Measurements from ENCODE around the gene CLEC18B.
A peak's percentile ranks its signal among the peaks of the same experiment; 100 is the strongest.
"Not testable (repeated sequence)": the region's sequence is repeated elsewhere in the genome, so short reads cannot be mapped to it uniquely, and the experiment has no call there.

The CLEC18B gene

GRCh38 chr16:74420612-74421481 is at the start of gene CLEC18B:
Gene CLEC18B (minus strand): TSS chr16:74421478. CDS start chr16:74421270, 208 bp downstream.
- DNase-seq (ENCODE audit: low spot score): not testable (repeated sequence)

GRCh38 chr16:74469946-74470478 is 48.7 kb upstream of the CLEC18B start:
- no peak for DNase-seq (ENCODE audit: low spot score)

- no peak for DNase-seq (ENCODE audit: low spot score)
Measured at GRCh38 chr16:74468807-74469525, 47.7 kb upstream of the CLEC18B start.

- no peak for DNase-seq (ENCODE audit: low spot score)
Measured at GRCh38 chr16:74466872-74467271, 45.6 kb upstream of the CLEC18B start.

- DNase-seq (ENCODE audit: low spot score): no peak
Measured at GRCh38 chr16:74465851-74466685, 44.8 kb upstream of the CLEC18B start.

GRCh38 chr16:74465281-74465680 is 44.0 kb upstream of the CLEC18B start:
- no peak for DNase-seq (ENCODE audit: low spot score)

- DNase-seq (ENCODE audit: low spot score): no peak
Measured at GRCh38 chr16:74463888-74464287, 42.6 kb upstream of the CLEC18B start.

GRCh38 chr16:74462361-74462760 is 41.1 kb upstream of the CLEC18B start:
- DNase-seq (ENCODE audit: low spot score): no peak

- no peak for DNase-seq (ENCODE audit: low spot score)
Measured at GRCh38 chr16:74461826-74462225, 40.5 kb upstream of the CLEC18B start.

- no peak for DNase-seq (ENCODE audit: low spot score)
Measured at GRCh38 chr16:74460542-74460941, 39.3 kb upstream of the CLEC18B start.

GRCh38 chr16:74456290-74456625 is 35.0 kb upstream of the CLEC18B start:
- no peak for DNase-seq (ENCODE audit: low spot score)

- DNase-seq (ENCODE audit: low spot score): no peak
Measured at GRCh38 chr16:74455619-74456289, 34.5 kb upstream of the CLEC18B start.

GRCh38 chr16:74455213-74455612 is 33.9 kb upstream of the CLEC18B start:
- DNase-seq (ENCODE audit: low spot score): no peak

- no peak for DNase-seq (ENCODE audit: low spot score)
Measured at GRCh38 chr16:74451951-74452758, 30.9 kb upstream of the CLEC18B start.

- no peak for DNase-seq (ENCODE audit: low spot score)
Measured at GRCh38 chr16:74450967-74451760, 29.9 kb upstream of the CLEC18B start.

GRCh38 chr16:74450236-74450635 is 29.0 kb upstream of the CLEC18B start:
- no peak for DNase-seq (ENCODE audit: low spot score)

GRCh38 chr16:74449470-74449869 is 28.2 kb upstream of the CLEC18B start:
- DNase-seq (ENCODE audit: low spot score): no peak

GRCh38 chr16:74448990-74449389 is 27.7 kb upstream of the CLEC18B start:
- peak; percentile 14 for DNase-seq (ENCODE audit: low spot score)

- no peak for DNase-seq (ENCODE audit: low spot score)
Measured at GRCh38 chr16:74447578-74447977, 26.3 kb upstream of the CLEC18B start.

- DNase-seq (ENCODE audit: low spot score): no peak
Measured at GRCh38 chr16:74446866-74447265, 25.6 kb upstream of the CLEC18B start.

Data from COLO829 (cell line).